Measurements from ENCODE around the gene CLEC19A.

GRCh38 chr16:19309178-19309577, 23.6 kb downstream of the CLEC19A start:
- TF ChIP-seq POLR2A (IDR thresholded peaks at IDR 0.05): no peak
- TF ChIP-seq CTCF (IDR thresholded peaks at IDR 0.05): no peak
